Activated gamma-delta T cell treated with anti-CD3 and anti-CD28 coated beads, Interleukin-2, amount 50 U/mL, for 16 hours (primary cell): ENCODE results near the gene OR2T33.
"Not testable (repeated sequence)": the region's sequence is repeated elsewhere in the genome, so short reads cannot be mapped to it uniquely, and the experiment has no call there.

ENCODE experiments used
- DNase-seq: peaks from one replicate; pipeline ENCODE4 v3.0.0-alpha.2; 2020; ENCODE audit warnings: low read depth

OR2T33 gene

GRCh38 chr1:248277876-248278275 lies at the start of gene OR2T33:
Gene OR2T33 (minus strand): TSS chr1:248277976. CDS start chr1:248273814, 4,162 bp downstream.
- DNase-seq = no peak

GRCh38 chr1:248324468-248324867 lies 46.7 kb upstream of the OR2T33 start, which contains the start of gene OR2M7:
Gene OR2M7 (minus strand): TSS chr1:248324568. CDS start chr1:248324568, 0 bp downstream.
- no peak for DNase-seq

- DNase-seq = no peak
These were observed 39.0 kb upstream of the OR2T33 start for GRCh38 chr1:248316796-248317195.

GRCh38 chr1:248306740-248307139 lies 29.0 kb upstream of the OR2T33 start:
- DNase-seq = not testable (repeated sequence)

GRCh38 chr1:248306103-248306502 lies 28.3 kb upstream of the OR2T33 start:
- no peak for DNase-seq

- DNase-seq = not testable (repeated sequence)
These were observed 27.9 kb upstream of the OR2T33 start for GRCh38 chr1:248305672-248306071.

- DNase-seq = no peak
These were observed 25.5 kb upstream of the OR2T33 start, which contains the start of gene OR2T12 for GRCh38 chr1:248303324-248303723. Gene OR2T12 (minus strand): TSS chr1:248303424. CDS start chr1:248295578, 7,846 bp downstream.

GRCh38 chr1:248288391-248288790 lies 10.6 kb upstream of the OR2T33 start:
- DNase-seq = no peak

- not testable (repeated sequence) for DNase-seq
These were observed 4.6 kb downstream of the OR2T33 start for GRCh38 chr1:248273225-248273624.

- no peak for DNase-seq
These were observed 9.6 kb downstream of the OR2T33 start for GRCh38 chr1:248268178-248268577.

- DNase-seq = not testable (repeated sequence)
These were observed 18.5 kb downstream of the OR2T33 start for GRCh38 chr1:248259309-248259708.

GRCh38 chr1:248243204-248243603 lies 34.6 kb downstream of the OR2T33 start:
- no peak for DNase-seq

GRCh38 chr1:248239478-248239877 lies 38.3 kb downstream of the OR2T33 start:
- no peak for DNase-seq

GRCh38 chr1:248231117-248231516 lies 46.7 kb downstream of the OR2T33 start, which contains the start of gene OR2M4:
Gene OR2M4 (plus strand): TSS chr1:248231417. CDS start chr1:248238929, 7,512 bp downstream.
- no peak for DNase-seq

- DNase-seq = no peak
These were observed 48.3 kb downstream of the OR2T33 start for GRCh38 chr1:248229360-248229908.

- no peak for DNase-seq
These were observed 52.2 kb downstream of the OR2T33 start for GRCh38 chr1:248225537-248225936.
